Measurements from ENCODE around the gene ARSJ.
A peak's percentile ranks its signal among the peaks of the same experiment; 100 is the strongest.

The ARSJ gene

GRCh38 chr4:114021451-114021850 is 42.0 kb upstream of the ARSJ start:
- H3K27ac ChIP-seq (ENCODE audit: poor library complexity, severe bottlenecking): no peak overlapping the region
- no peaks in the 10 kb centered on the region for H3K27me3 ChIP-seq (ENCODE audit: insufficient read depth, poor library complexity, severe bottlenecking)
- H3K36me3 ChIP-seq (ENCODE audit: low read depth): no peaks in the 10 kb centered on the region
- no peak for ATAC-seq (ENCODE audit: low read depth)
- no peak for DNase-seq (ENCODE audit: low spot score)
- H3K4me3 ChIP-seq (ENCODE audit: severe bottlenecking): no peak overlapping the region
- no peaks in the 10 kb centered on the region for H3K9me3 ChIP-seq (ENCODE audit: severe bottlenecking)
- TF ChIP-seq CTCF (IDR thresholded peaks at IDR 0.05; ENCODE audit: poor library complexity, severe bottlenecking): no peak
- H3K4me1 ChIP-seq (ENCODE audit: insufficient read depth, poor library complexity, severe bottlenecking): peaks cover 32% of the 10 kb centered on the region

- Histone ChIP-seq H3K9me3 (ENCODE audit: severe bottlenecking) (no peaks in the 10 kb centered on the region), H3K4me1 (ENCODE audit: insufficient read depth, poor library complexity, severe bottlenecking) (peaks cover 43% of the 10 kb centered on the region), H3K27ac (ENCODE audit: poor library complexity, severe bottlenecking) (peak overlapping the region; percentile 86), H3K27me3 (ENCODE audit: insufficient read depth, poor library complexity, severe bottlenecking) (no peaks in the 10 kb centered on the region), H3K4me3 (ENCODE audit: severe bottlenecking) (no peak overlapping the region), H3K36me3 (ENCODE audit: low read depth) (no peaks in the 10 kb centered on the region)
- TF ChIP-seq CTCF (IDR thresholded peaks at IDR 0.05; ENCODE audit: poor library complexity, severe bottlenecking): no peak
- ATAC-seq (ENCODE audit: low read depth): no peak
- no peak for DNase-seq (ENCODE audit: low spot score)
Measured at GRCh38 chr4:114019969-114020358, 40.5 kb upstream of the ARSJ start.

DNA sequence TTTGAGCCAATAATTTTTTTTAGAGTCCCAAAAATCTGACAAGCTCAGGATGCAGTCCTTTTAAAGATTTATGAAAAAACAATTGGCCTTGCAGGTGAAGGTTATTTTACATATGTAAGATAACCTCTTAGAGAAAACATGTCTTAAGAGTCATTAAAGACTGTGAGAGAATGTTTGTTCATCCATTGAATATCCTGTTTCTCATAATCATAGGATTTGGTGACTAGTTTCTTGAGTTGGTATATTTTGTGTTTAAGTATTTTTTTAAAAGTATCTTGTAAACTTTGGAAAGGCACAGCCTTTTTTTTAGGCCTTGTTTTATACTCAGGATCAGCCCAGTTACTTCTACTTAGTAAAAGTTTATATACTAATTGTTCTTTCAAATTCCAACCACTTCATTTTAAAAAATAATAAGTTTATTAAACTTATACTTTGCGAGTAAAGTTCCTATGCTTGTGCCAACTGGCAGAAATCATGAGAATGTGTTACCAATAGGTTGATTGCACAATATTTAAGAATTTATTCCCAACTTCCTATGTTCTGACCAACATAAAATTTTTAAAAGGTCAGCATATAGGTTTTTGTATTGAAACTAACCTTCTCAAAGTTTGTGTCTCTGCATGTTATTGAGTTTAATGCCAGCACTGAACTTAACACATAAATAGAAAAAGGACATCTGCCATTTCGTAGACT is 40.0 kb upstream of the ARSJ start:
- Histone ChIP-seq H3K27ac (ENCODE audit: poor library complexity, severe bottlenecking) (peak overlapping the region; percentile 86), H3K27me3 (ENCODE audit: insufficient read depth, poor library complexity, severe bottlenecking) (no peaks in the 10 kb centered on the region), H3K36me3 (ENCODE audit: low read depth) (no peaks in the 10 kb centered on the region), H3K4me3 (ENCODE audit: severe bottlenecking) (no peak overlapping the region), H3K9me3 (ENCODE audit: severe bottlenecking) (no peaks in the 10 kb centered on the region), H3K4me1 (ENCODE audit: insufficient read depth, poor library complexity, severe bottlenecking) (peaks cover 49% of the 10 kb centered on the region)
- TF ChIP-seq CTCF (IDR thresholded peaks at IDR 0.05; ENCODE audit: poor library complexity, severe bottlenecking): no peak
- DNase-seq (ENCODE audit: low spot score): no peak
- ATAC-seq (ENCODE audit: low read depth): 0 out of 3 replicates have a peak, but pooled peaks have one; percentile 7

- Histone ChIP-seq H3K4me3 (ENCODE audit: severe bottlenecking) (no peak overlapping the region), H3K27me3 (ENCODE audit: insufficient read depth, poor library complexity, severe bottlenecking) (no peaks in the 10 kb centered on the region), H3K27ac (ENCODE audit: poor library complexity, severe bottlenecking) (peak overlapping the region; percentile 86), H3K9me3 (ENCODE audit: severe bottlenecking) (no peaks in the 10 kb centered on the region), H3K36me3 (ENCODE audit: low read depth) (no peaks in the 10 kb centered on the region), H3K4me1 (ENCODE audit: insufficient read depth, poor library complexity, severe bottlenecking) (peaks cover 56% of the 10 kb centered on the region)
- no peak for DNase-seq (ENCODE audit: low spot score)
- no peak for TF ChIP-seq CTCF (IDR thresholded peaks at IDR 0.05; ENCODE audit: poor library complexity, severe bottlenecking)
- ATAC-seq (ENCODE audit: low read depth): no peak
Measured at GRCh38 chr4:114017120-114017917, 37.9 kb upstream of the ARSJ start.

Measured in RWPE2 (cell line).